GM10248 (cell line): Measurements from ENCODE around the gene ADRA2B.

Source experiments
- CTCF ChIA-PET: fragments of 300-600 bp; sonication (Branson Sonifier 250); formaldehyde crosslinking; extraction: SDS; loops from one replicate; lab custom pipeline; 2021; ENCODE audit warnings: antibody characterized with exemption; lab: Yijun Ruan, JAX
- POLR2A ChIA-PET: fragments of 350-650 bp; sonication (Branson Sonifier 250); formaldehyde crosslinking; extraction: SDS; loops from one replicate; lab custom pipeline; 2020; ENCODE audit warnings: antibody characterized with exemption; lab: Yijun Ruan, JAX
- DNase-seq: peaks from one replicate; pipeline ENCODE4 v3.0.0; 2012; ENCODE audit errors: extremely low spot score
- CTCF ChIP-seq: IDR thresholded peaks from 2 replicates; pipeline ENCODE4 v1.5.1; 2012; ENCODE audit warnings: mild to moderate bottlenecking, low read depth; ENCODE audit errors: extremely low read depth, missing control alignments, control extremely low read depth

The ADRA2B gene

GRCh38 chr2:96134421-96134820 lies 18.1 kb upstream of the ADRA2B start:
- CTCF ChIA-PET = interaction anchor here (0.8 to 20.4 kb wide), 4 partner anchors 9 to 40 kb away, joined by 3 to 658 read pairs (median 12); partner anchors contain the start of gene ADRA2B
- POLR2A ChIA-PET = no interaction called here

GRCh38 chr2:96131813-96132745 lies 15.7 kb upstream of the ADRA2B start:
- TF ChIP-seq CTCF = no peak
- CTCF ChIA-PET = interaction anchor here (1.2 to 2.5 kb wide), 6 partner anchors 12 to 139 kb away, joined by 3 to 12 read pairs (median 4); partner anchors contain the start of gene ADRA2B
- no peak for DNase-seq
- POLR2A ChIA-PET = interaction anchor here (0.7 to 2.0 kb wide), 2 partner anchors 9 to 13 kb away, joined by 3 to 4 read pairs; partner anchors contain the start of gene DUSP2

More at GRCh38 chr2:96134421-96134820, 18.1 kb upstream of the ADRA2B start:
- TF ChIP-seq CTCF = no peak
- no peak for DNase-seq

- no peak for TF ChIP-seq CTCF
- CTCF ChIA-PET = interaction anchor here (1.1 to 2.5 kb wide), 6 partner anchors 11 to 138 kb away, joined by 3 to 12 read pairs (median 4); partner anchors contain the start of gene ADRA2B
- no peak for DNase-seq
- POLR2A ChIA-PET = interaction anchor here (2.0 kb wide), 1 partner anchor 13 kb away, joined by 4 read pairs; the partner anchor contains the start of gene DUSP2
Measured at GRCh38 chr2:96131152-96131812, 14.9 kb upstream of the ADRA2B start.

- DNase-seq = no peak
- CTCF ChIA-PET = interaction anchor here (1.1 to 2.5 kb wide), 6 partner anchors 8 to 137 kb away, joined by 3 to 12 read pairs (median 4); partner anchors contain the start of genes ADRA2B and ASTL
- POLR2A ChIA-PET = interaction anchor here (2.0 kb wide), 1 partner anchor 14 kb away, joined by 4 read pairs; the partner anchor contains the start of gene DUSP2
- no peak for TF ChIP-seq CTCF
Measured at GRCh38 chr2:96130483-96130882, 14.1 kb upstream of the ADRA2B start.

GRCh38 chr2:96129528-96130120 lies 13.3 kb upstream of the ADRA2B start:
- ChIA-PET CTCF (interaction anchor here (1.1 to 2.5 kb wide), 3 partner anchors 9 to 137 kb away, joined by 4 to 12 read pairs (median 12); partner anchors contain the start of genes ADRA2B and ASTL), POLR2A (interaction anchor here (2.0 kb wide), 1 partner anchor 15 kb away, joined by 4 read pairs; the partner anchor contains the start of gene DUSP2)
- no peak for DNase-seq
- TF ChIP-seq CTCF = no peak
